PC-3 (cell line): Measurements from ENCODE around the gene BTBD16. TPM values are rescaled to one million over a fixed set of nuclear protein-coding genes. Genes with fewer than 3 reads are reported as not detected.

Source experiments
- ATAC-seq: fragments of 200-7000 bp; cut with Tn5 transposase; 2 replicates; pipeline ENCODE4 v1.9.1; 2020; ENCODE audit warnings: mild to moderate bottlenecking, moderate library complexity
- Bru-seq: library from RNA; stranded (reverse); fragments of 400-500 nt; gene quantifications from one replicate; lab custom pipeline; 2021; lab: Mats Ljungman, UMichigan
- BruChase-seq, 2 experiments: library from RNA; stranded (reverse); fragments of 400-500 nt; gene quantifications; one replicate each; lab custom pipeline; 2021; lab: Mats Ljungman, UMichigan
- BruUV-seq: library from RNA; stranded (reverse); fragments of 400-500 nt; replicated peaks from 2 replicates; lab custom pipeline; 2021; lab: Mats Ljungman, UMichigan
- CTCF ChIA-PET: fragments of 300-600 bp; sonication (Branson Sonifier 250); formaldehyde crosslinking; loops from one replicate; lab custom pipeline; 2022; ENCODE audit warnings: antibody characterized with exemption; lab: Charles Lee
- POLR2A ChIA-PET: fragments of 300-600 bp; sonication (Branson Sonifier 250); formaldehyde crosslinking; loops from one replicate; lab custom pipeline; 2022; ENCODE audit warnings: antibody characterized with exemption; ENCODE audit not compliant: unreplicated experiment; lab: Charles Lee
- DNase-seq: peaks from one replicate; pipeline ENCODE4 v3.0.0-alpha.2; 2015
- H2AFZ ChIP-seq: fragments of 300-600 bp; sonication (generic); 2 replicates; pipeline ENCODE4 v1.6.0; 2016; ENCODE audit warnings: antibody characterized with exemption, low read length
- H3F3A ChIP-seq: fragments of 300-600 bp; sonication (generic); one replicate; pipeline ENCODE4 v1.6.0; 2017; ENCODE audit warnings: antibody characterized with exemption, low read length, control low read depth, mild to moderate bottlenecking; ENCODE audit not compliant: unreplicated experiment
- H3K27ac ChIP-seq: fragments of 300-600 bp; sonication (generic); 2 replicates; pipeline ENCODE4 v1.5.1; 2016; ENCODE audit warnings: mild to moderate bottlenecking, low read length
- H3K27me3 ChIP-seq: fragments of 300-600 bp; sonication (generic); 2 replicates; pipeline ENCODE4 v1.6.1; 2016; ENCODE audit warnings: low read length, mixed read lengths
- H3K36me3 ChIP-seq: fragments of 300-600 bp; sonication (generic); 2 replicates; pipeline ENCODE4 v1.6.1; 2016; ENCODE audit warnings: low read depth, mixed run types, low read length, mixed read lengths
- H3K4me1 ChIP-seq: fragments of 300-600 bp; sonication (generic); 2 replicates; pipeline ENCODE4 v1.5.1; 2016; ENCODE audit warnings: low read length; ENCODE audit not compliant: insufficient read depth
- H3K4me2 ChIP-seq: fragments of 300-600 bp; sonication (generic); 2 replicates; pipeline ENCODE4 v1.6.0; 2016; ENCODE audit warnings: low read length
- H3K4me3 ChIP-seq: fragments of 300-600 bp; sonication (generic); 2 replicates; pipeline ENCODE4 v1.5.1; 2016; ENCODE audit warnings: mild to moderate bottlenecking, low read length, mixed read lengths
- H3K79me2 ChIP-seq: fragments of 300-600 bp; sonication (generic); 2 replicates; pipeline ENCODE4 v1.6.1; 2017; ENCODE audit warnings: low read length, mixed read lengths
- H3K9ac ChIP-seq: fragments of 300-600 bp; sonication (generic); 2 replicates; pipeline ENCODE4 v1.6.0; 2016; ENCODE audit warnings: mild to moderate bottlenecking, low read length
- H3K9me2 ChIP-seq: fragments of 300-600 bp; sonication (generic); replicated peaks from 2 replicates; pipeline ENCODE4 v1.6.1; 2016; ENCODE audit warnings: mixed run types, low read length, mixed read lengths
- H3K9me3 ChIP-seq: fragments of 300-600 bp; sonication (generic); 2 replicates; pipeline ENCODE4 v1.6.1; 2016; ENCODE audit warnings: low read length, mixed read lengths
- H4K20me1 ChIP-seq: fragments of 300-600 bp; sonication (generic); 2 replicates; pipeline ENCODE4 v1.6.1; 2016; ENCODE audit warnings: low read length, mixed read lengths
- CTCF ChIP-seq: fragments of 300-600 bp; sonication (generic); conservative IDR thresholded peaks from 2 replicates; pipeline ENCODE4 v1.5.1; 2017; ENCODE audit warnings: antibody characterized with exemption, low read depth, mild to moderate bottlenecking, low read length
- EZH2 ChIP-seq: fragments of 300-600 bp; sonication (generic); IDR thresholded peaks from one replicate; pipeline ENCODE4 v1.6.1; 2017; ENCODE audit warnings: antibody characterized with exemption, mild to moderate bottlenecking, low read length; ENCODE audit not compliant: unreplicated experiment
- EZH2phosphoT487 ChIP-seq: fragments of 300-600 bp; sonication (generic); IDR thresholded peaks from 2 replicates; pipeline ENCODE4 v1.6.1; 2018; ENCODE audit warnings: mild to moderate bottlenecking, antibody characterized with exemption, low read length, borderline replicate concordance
- intact Hi-C: fragments of 100-400 bp; cut with micrococcal nuclease; formaldehyde crosslinking; loops from 2 replicates; pipeline ENCODE4 v1.9.0; 2023
- long read RNA-seq: library from polyadenylated mRNA; unstranded; transcript quantifications from one replicate; pipeline ENCODE4 v2.0.0, GENCODE V29; 2021; ENCODE audit not compliant: unreplicated experiment
- total RNA-seq: library from RNA; depleted of rRNA; stranded (reverse); fragments of >200 nt; gene quantifications from 2 replicates; pipeline ENCODE4 v1.2.3, GENCODE V29; 2014; rRNA removed

The BTBD16 gene
- total RNA-seq (not detected in 2 replicates), Bru-seq, nascent RNA (percentile 31 among the genes with signal in this experiment), BruChase-seq, experiment 1, labeled RNA remaining after a 6-hour chase (percentile 48 among the genes with signal in this experiment), BruChase-seq, experiment 2, labeled RNA remaining after a 2-hour chase (percentile 57 among the genes with signal in this experiment)
- long read RNA-seq: 0 reads

- no peaks in the 10 kb centered on the region for H4K20me1 ChIP-seq
- H3K4me2 ChIP-seq: no peak within 1 kb of the TSS
- H3K4me3 ChIP-seq: no peak within 1 kb of the TSS
- intact Hi-C loops: no loop called here
- H3K9ac ChIP-seq: no peak within 1 kb of the TSS
- H3K27me3 ChIP-seq: no peaks in the 10 kb centered on the region
- H3K9me3 ChIP-seq: no peaks in the 10 kb centered on the region
- H3K4me1 ChIP-seq: no peaks in the 10 kb centered on the region; the same call in 1 of the 2 replicates
- H3K9me2 ChIP-seq: no peaks in the 10 kb centered on the region
- H3F3A ChIP-seq: no peaks in the 10 kb centered on the region
- no peak for DNase-seq
- no peak within 1 kb of the TSS for H2AFZ ChIP-seq
- ChIA-PET CTCF (interaction anchor here (0.7 kb wide), 1 partner anchor 684 kb away, joined by 4 read pairs; no protein-coding TSS in a partner anchor), POLR2A (no interaction called here)
- H3K27ac ChIP-seq: no peak within 1 kb of the TSS
- H3K36me3 ChIP-seq: no peaks in the 10 kb centered on the region
- no peak for ATAC-seq
- H3K79me2 ChIP-seq: no peaks in the 10 kb centered on the region
- no peak for TF ChIP-seq CTCF
- no peak for TF ChIP-seq EZH2
- no peak for TF ChIP-seq EZH2phosphoT487
- no TSS peak for BruUV-seq
Measured at GRCh38 chr10:122271076-122271475, at the start of gene BTBD16. Gene BTBD16 (plus strand): TSS chr10:122271296. CDS start chr10:122275082, 3,786 bp downstream.

DNA sequence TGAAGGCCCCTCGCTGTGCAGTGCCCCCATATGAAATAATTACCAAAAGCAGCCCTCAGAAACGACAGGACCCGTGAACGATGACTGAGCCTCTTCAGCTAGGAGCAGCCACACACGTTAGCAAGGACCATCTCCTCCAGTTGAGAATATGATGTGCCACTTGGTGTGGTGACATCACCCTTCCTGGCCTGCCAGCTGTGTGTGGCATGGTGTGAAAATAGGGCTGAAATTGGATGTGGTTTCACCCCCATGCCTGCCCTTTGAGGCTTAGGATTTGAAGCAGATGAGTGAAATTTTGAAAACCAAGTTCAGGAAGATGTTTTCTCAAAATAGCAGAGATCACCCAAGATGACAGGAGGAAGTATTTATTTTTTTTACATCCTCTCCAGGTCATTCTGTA lies 49.1 kb upstream of the BTBD16 start:
- no peaks in the 10 kb centered on the region for H4K20me1 ChIP-seq
- peaks cover 5% of the 10 kb centered on the region; the same call in 1 of the 2 replicates for H3K36me3 ChIP-seq
- intact Hi-C loops: no loop called here
- H3K4me2 ChIP-seq: no peak overlapping the region
- POLR2A ChIA-PET: interaction anchor here (0.6 kb wide), 1 partner anchor 153 kb away, joined by 3 read pairs; no protein-coding TSS in a partner anchor
- no peaks in the 10 kb centered on the region for H3K9me3 ChIP-seq
- no peak for DNase-seq
- H3K9me2 ChIP-seq: no peaks in the 10 kb centered on the region
- no peaks in the 10 kb centered on the region for H3F3A ChIP-seq
- no peaks in the 10 kb centered on the region for H3K79me2 ChIP-seq
- TF ChIP-seq EZH2phosphoT487 (no peak), EZH2 (no peak)
- H3K27ac ChIP-seq: no peak overlapping the region
- ATAC-seq: no peak
- H2AFZ ChIP-seq: no peak overlapping the region
- H3K27me3 ChIP-seq: no peaks in the 10 kb centered on the region
- no peaks in the 10 kb centered on the region for H3K4me1 ChIP-seq
- CTCF ChIA-PET: no interaction called here
- no TSS peak for BruUV-seq
- no peak overlapping the region for H3K4me3 ChIP-seq
- H3K9ac ChIP-seq: no peak overlapping the region

- DNase-seq: no peak
- Histone ChIP-seq H2AFZ (no peak overlapping the region), H3K9me3 (no peaks in the 10 kb centered on the region), H3K4me3 (no peak overlapping the region), H3F3A (no peaks in the 10 kb centered on the region), H3K4me1 (no peaks in the 10 kb centered on the region), H3K27ac (no peak overlapping the region), H3K4me2 (no peak overlapping the region), H3K9ac (no peak overlapping the region), H3K27me3 (no peaks in the 10 kb centered on the region), H3K9me2 (no peaks in the 10 kb centered on the region), H3K36me3 (peaks cover 3% of the 10 kb centered on the region; the same call in 1 of the 2 replicates), H4K20me1 (no peaks in the 10 kb centered on the region), H3K79me2 (no peaks in the 10 kb centered on the region)
- CTCF ChIA-PET: no interaction called here
- BruUV-seq: no TSS peak
- POLR2A ChIA-PET: no interaction called here
- TF ChIP-seq EZH2phosphoT487: no peak
- no peak for TF ChIP-seq CTCF
- TF ChIP-seq EZH2: no peak
- intact Hi-C loops: no loop called here
- no peak for ATAC-seq
Measured at GRCh38 chr10:122222638-122223037, 48.5 kb upstream of the BTBD16 start.
